Liver (tissue), 9 donors: ENCODE data around the gene ST3GAL5. TPM values are rescaled to one million over a fixed set of nuclear protein-coding genes. Genes with fewer than 3 reads are reported as not detected.
A peak's percentile ranks its signal among the peaks of the same experiment; 100 is the strongest.

Source experiments
- DNase-seq: peaks from one replicate; pipeline ENCODE4 v3.0.0-alpha.2; 2017; ENCODE audit warnings: low spot score
- H3K27ac ChIP-seq, 2 donors: one replicate each; pipeline ENCODE4 v1.7.0; 2013; ENCODE audit warnings: inconsistent platforms in 2 of 2, low read length in 2 of 2, control low read depth in 1 of 2, low read depth in 1 of 2, mild to moderate bottlenecking in 1 of 2
- H3K27me3 ChIP-seq, 4 donors: one replicate each; pipeline versions ENCODE4 v1.6.1 to v1.7.0; 2013; ENCODE audit warnings: low read length in 3 of 4, inconsistent platforms in 1 of 4, mild to moderate bottlenecking in 1 of 4, moderate library complexity in 1 of 4; ENCODE audit not compliant: control insufficient read depth in 4 of 4, insufficient read depth in 4 of 4
- H3K36me3 ChIP-seq, 4 donors: one replicate each; pipeline versions ENCODE4 v1.6.1 to v1.7.0; 2013; ENCODE audit warnings: low read length in 3 of 4, mild to moderate bottlenecking in 3 of 4, low read depth in 1 of 4, moderate library complexity in 1 of 4; ENCODE audit not compliant: control insufficient read depth in 4 of 4, insufficient read depth in 3 of 4
- H3K4me1 ChIP-seq, 4 donors: one replicate each; pipeline versions ENCODE4 v1.6.1 to v1.7.0; 2013; ENCODE audit warnings: low read length in 3 of 4, mild to moderate bottlenecking in 3 of 4, moderate library complexity in 1 of 4; ENCODE audit not compliant: control insufficient read depth in 4 of 4, insufficient read depth in 4 of 4
- H3K4me3 ChIP-seq, 3 donors: one replicate each; pipeline versions ENCODE4 v1.6.1 to v1.7.0; 2013; ENCODE audit warnings: low read length in 3 of 3, control low read depth in 1 of 3, low read depth in 1 of 3, mild to moderate bottlenecking in 1 of 3
- H3K9ac ChIP-seq, 2 donors: one replicate each; pipeline ENCODE4 v1.7.0; 2013; ENCODE audit warnings: low read length in 2 of 2, mild to moderate bottlenecking in 2 of 2, moderate library complexity in 2 of 2, control low read depth in 1 of 2, low read depth in 1 of 2
- H3K9me3 ChIP-seq, 4 donors: one replicate each; pipeline versions ENCODE4 v1.6.1 to v1.7.0; 2013; ENCODE audit warnings: low read length in 3 of 4; ENCODE audit not compliant: control insufficient read depth in 4 of 4
- ATF3 ChIP-seq: IDR thresholded peaks from 2 replicates; pipeline ENCODE4 v1.6.1; 2016; ENCODE audit warnings: antibody characterized with exemption
- CTCF ChIP-seq: fragments of 150-350 bp; IDR thresholded peaks from 2 replicates; pipeline ENCODE4 v1.5.1; 2017; ENCODE audit warnings: improper control_type of control experiment, low read depth, low read length; ENCODE audit not compliant: missing input control
- FOXA2 ChIP-seq: IDR thresholded peaks from 2 replicates; pipeline ENCODE4 v1.6.1; 2016; ENCODE audit warnings: antibody characterized with exemption
- GABPA ChIP-seq, 2 donors: IDR thresholded peaks in 1 of 2; conservative IDR thresholded peaks in 1 of 2; 2 replicates each; pipeline ENCODE4 v1.6.1; 2016; ENCODE audit warnings: antibody characterized with exemption in 2 of 2, mild to moderate bottlenecking in 1 of 2, moderate library complexity in 1 of 2
- HNF4A ChIP-seq, 2 donors: conservative IDR thresholded peaks; 2 replicates each; pipeline ENCODE4 v1.6.1; 2016; ENCODE audit warnings: antibody characterized with exemption in 2 of 2, mild to moderate bottlenecking in 2 of 2
- HNF4G ChIP-seq: IDR thresholded peaks from 2 replicates; pipeline ENCODE4 v1.6.1; 2016; ENCODE audit warnings: antibody characterized with exemption
- JUND ChIP-seq, 2 donors: IDR thresholded peaks; 2 replicates each; pipeline ENCODE4 v1.6.1; 2016; ENCODE audit warnings: antibody characterized with exemption in 2 of 2
- MAX ChIP-seq: IDR thresholded peaks from 2 replicates; pipeline ENCODE4 v1.6.1; 2016; ENCODE audit warnings: antibody characterized with exemption
- NR2F2 ChIP-seq: IDR thresholded peaks from 2 replicates; pipeline ENCODE4 v1.6.1; 2016; ENCODE audit warnings: antibody characterized with exemption
- RAD21 ChIP-seq, 2 donors: IDR thresholded peaks; 2 replicates each; pipeline ENCODE4 v1.6.1; 2016; ENCODE audit warnings: antibody characterized with exemption in 2 of 2, mild to moderate bottlenecking in 2 of 2
- REST ChIP-seq: IDR thresholded peaks from 2 replicates; pipeline ENCODE4 v1.6.1; 2016; ENCODE audit warnings: antibody characterized with exemption, mild to moderate bottlenecking
- RXRA ChIP-seq, 2 donors: IDR thresholded peaks; 2 replicates each; pipeline ENCODE4 v1.6.1; 2017 to 2018; ENCODE audit warnings: antibody characterized with exemption in 2 of 2, mild to moderate bottlenecking in 1 of 2
- SP1 ChIP-seq: IDR thresholded peaks from 2 replicates; pipeline ENCODE4 v1.6.1; 2018; ENCODE audit warnings: antibody characterized with exemption, mild to moderate bottlenecking
- TAF1 ChIP-seq: conservative IDR thresholded peaks from 2 replicates; pipeline ENCODE4 v1.6.1; 2016; ENCODE audit warnings: antibody characterized with exemption, mild to moderate bottlenecking
- YY1 ChIP-seq: IDR thresholded peaks from 2 replicates; pipeline ENCODE4 v1.6.1; 2016; ENCODE audit warnings: antibody characterized with exemption, mild to moderate bottlenecking
- ZBTB33 ChIP-seq: IDR thresholded peaks from 2 replicates; pipeline ENCODE4 v1.6.1; 2016; ENCODE audit warnings: antibody characterized with exemption
- WGBS: extraction: QIAGEN DNeasy Blood & Tissue Kit; methylation state at CpG from one replicate; pipeline ENCODE4 v1.1.7; 2013; 5-methylcytosine and 5-hydroxymethylcytosine counted together
- polyA plus RNA-seq, 2 donors: library from polyadenylated mRNA; stranded (reverse) in 1 of 2; unstranded in 1 of 2; fragments of 200-250 nt in 1 of 2; fragments of >200 nt in 1 of 2; fragmentation: Nextera tagmentation in 1 of 2; extraction: Ambion mirVana in 1 of 2; gene quantifications; one replicate each; pipeline versions ENCODE4 v1.2.1 to v1.2.3, GENCODE V29; 2013 to 2015
- total RNA-seq, 2 donors: library from RNA; depleted of rRNA; stranded (reverse); fragments of >200 nt; gene quantifications; one replicate each; pipeline ENCODE4 v1.2.3, GENCODE V29; 2014
- donor health status: healthy.
- donor health status: healthy.
- donor health status: healthy.
- donor health status: healthy.
- donor health status: healthy.

Gene ST3GAL5
- total and polyA plus RNA-seq, 4 donors: 4.5 to 17.0 (median 9.0) TPM

- no peaks in the 10 kb centered on the region for H3K36me3 ChIP-seq
- 40% methylated on average over 5 of the region's 5 CpGs for WGBS
- H3K4me3 ChIP-seq: peak overlapping the region in 1 of 3 donors; percentile 20
- peaks cover 0 to under 1% (median 0%) of the 10 kb centered on the region in 4 donors for H3K9me3 ChIP-seq
- TF ChIP-seq FOXA2 (peak; percentile 20), JUND (IDR thresholded peaks at IDR 0.05) (peak in 1 of 2 donors; percentile 4), REST (no peak), ATF3 (peak; percentile 15), HNF4A (conservative IDR thresholded peaks at IDR 0.05) (peak in 1 of 2 donors; percentile 26), ZBTB33 (no peak), TAF1 (peak; percentile 3)
- peak overlapping the region; percentile 77 to 84 for H3K27ac ChIP-seq
- H3K4me1 ChIP-seq: peaks cover 13 to 32% (median 23%) of the 10 kb centered on the region in 4 donors
- no peak for DNase-seq
- no peaks in the 10 kb centered on the region for H3K27me3 ChIP-seq
- no peak overlapping the region for H3K9ac ChIP-seq
Observed at GRCh38 chr2:85937069-85937439, 48.3 kb upstream of the ST3GAL5 start.

- Histone ChIP-seq H3K4me3 (peak overlapping the region; percentile 6 to 55 (median 20)), H3K4me1 (peaks cover 13 to 32% (median 23%) of the 10 kb centered on the region in 4 donors), H3K27ac (peak overlapping the region; percentile 77 to 84), H3K36me3 (no peaks in the 10 kb centered on the region), H3K9me3 (no peaks in the 10 kb centered on the region), H3K9ac (no peak overlapping the region), H3K27me3 (no peaks in the 10 kb centered on the region)
- no peak for DNase-seq
- 44% methylated on average over 22 of the region's 22 CpGs for WGBS
- TF ChIP-seq HNF4A (conservative IDR thresholded peaks at IDR 0.05): peak; percentile 33 to 62
- TF ChIP-seq YY1: peak; percentile 77
- TF ChIP-seq GABPA (IDR thresholded peaks at IDR 0.05 in 1 of 2, conservative IDR thresholded peaks at IDR 0.05 in 1 of 2): no peak
- no peak for TF ChIP-seq CTCF
- TF ChIP-seq MAX: peak; percentile 44
- TF ChIP-seq SP1: peak; percentile 80
- TF ChIP-seq RXRA (IDR thresholded peaks at IDR 0.05): peak; percentile 64 to 66
- no peak for TF ChIP-seq NR2F2
- peak; percentile 33 for TF ChIP-seq ZBTB33
- TF ChIP-seq TAF1: peak; percentile 67
- peak in 1 of 2 donors; percentile 6 for TF ChIP-seq JUND (IDR thresholded peaks at IDR 0.05)
- TF ChIP-seq ATF3: peak; percentile 40
- peak; percentile 11 for TF ChIP-seq REST
- peak in 1 of 2 donors; percentile 18 for TF ChIP-seq RAD21 (IDR thresholded peaks at IDR 0.05)
- no peak for TF ChIP-seq HNF4G
- TF ChIP-seq FOXA2: no peak
Observed at GRCh38 chr2:85936421-85937068, 47.8 kb upstream of the ST3GAL5 start.
